Gastroesophageal sphincter (tissue), 4 donors: ENCODE measurements around the gene LTBP2. TPM values are rescaled to one million over a fixed set of nuclear protein-coding genes. Genes with fewer than 3 reads are reported as not detected.

Experiments
- ATAC-seq: fragments of 150-250 bp; one replicate; pipeline ENCODE4 v1.9.1; 2016; ENCODE audit warnings: mild to moderate bottlenecking, moderate library complexity
- H3K27ac ChIP-seq, 4 donors: fragments of 200-600 bp; sonication (generic) in 3 of 4; 1 replicate in 3 of 4; 2 replicates in 1 of 4; pipeline ENCODE4 v1.5.1; 2016 to 2019
- H3K27me3 ChIP-seq: fragments of 200-600 bp; sonication (generic); one replicate; pipeline ENCODE4 v1.5.1; 2019
- H3K36me3 ChIP-seq, 2 donors: fragments of 200-600 bp; sonication (generic); one replicate each; pipeline ENCODE4 v1.5.1; 2019; ENCODE audit warnings: control low read depth in 1 of 2
- H3K4me1 ChIP-seq, 3 donors: fragments of 200-600 bp; sonication (generic); 1 replicate in 2 of 3; 2 replicates in 1 of 3; pipeline ENCODE4 v1.5.1; 2016 to 2019; ENCODE audit warnings: control low read depth in 2 of 3
- H3K4me3 ChIP-seq, 2 donors: fragments of 200-600 bp; sonication (generic); one replicate each; pipeline ENCODE4 v1.5.1; 2019; ENCODE audit warnings: mild to moderate bottlenecking in 1 of 2, moderate library complexity in 1 of 2
- H3K9me3 ChIP-seq, 3 donors: fragments of 200-600 bp; sonication (generic); one replicate each; pipeline ENCODE4 v1.5.1; 2017 to 2019; ENCODE audit warnings: control low read depth in 2 of 3
- EP300 ChIP-seq: sonication (generic); formaldehyde crosslinking; IDR thresholded peaks from one replicate; pipeline ENCODE4 v1.6.1; 2017; ENCODE audit warnings: antibody characterized with exemption, mild to moderate bottlenecking
- POLR2A ChIP-seq, 2 donors: fragments of 450-650 bp; IDR thresholded peaks; one replicate each; pipeline ENCODE4 v1.6.1; 2017; ENCODE audit warnings: antibody characterized with exemption in 2 of 2, mild to moderate bottlenecking in 2 of 2, moderate library complexity in 1 of 2
- POLR2AphosphoS5 ChIP-seq: sonication (generic); formaldehyde crosslinking; IDR thresholded peaks from one replicate; pipeline ENCODE4 v1.6.1; 2017; ENCODE audit warnings: antibody characterized with exemption
- WGBS, 2 donors: methylation state at CpG; one replicate each; pipeline ENCODE4 v1.1.5; 2018; ENCODE audit warnings: low coverage in 1 of 2; 5-methylcytosine and 5-hydroxymethylcytosine counted together
- total RNA-seq, 4 donors: library from RNA; depleted of rRNA; stranded (reverse); fragments of >200 nt; gene quantifications; one replicate each; pipeline ENCODE4 v1.1.0, GENCODE V29; 2016
- TF ChIP-seq, protein P1 (sequence below), 4 experiments: fragments of 200-600 bp in 2 of 4; fragments of 450-650 bp in 2 of 4; sonication (generic) in 1 of 4; IDR thresholded peaks; one replicate each; pipeline ENCODE4 v1.5.1; 2017 to 2019; ENCODE audit warnings: antibody characterized with exemption in 4 of 4, mild to moderate bottlenecking in 2 of 4, moderate library complexity in 2 of 4

Gene LTBP2
- total RNA-seq, 4 donors from 2014 or later, result 45.9 to 158 (median 88.4) TPM

DNA sequence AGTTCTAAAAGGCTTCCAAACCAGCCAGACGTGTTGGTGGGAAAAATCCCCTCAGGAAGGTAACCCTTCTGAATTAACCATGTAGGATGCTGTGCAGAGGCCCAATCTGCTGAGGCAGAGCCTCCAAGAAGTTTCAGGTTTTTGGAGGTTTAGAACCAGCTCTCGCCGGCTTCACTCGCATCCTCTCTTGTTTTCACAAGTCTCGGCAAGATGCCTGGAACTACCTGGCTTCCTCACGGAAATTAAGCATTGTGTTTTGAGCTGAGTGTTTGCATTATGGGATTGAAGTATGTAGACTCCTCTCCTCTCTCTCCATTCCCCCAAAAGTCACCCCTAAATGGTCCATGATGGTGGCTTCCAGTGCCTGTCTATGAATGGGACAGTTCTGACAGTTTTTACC is 20.6 kb downstream of the LTBP2 start:
- peaks cover 3 to 60% (median 32%) of the 10 kb centered on the region in 3 donors for H3K4me1 ChIP-seq
- peak overlapping the region in 2 of 4 donors; percentile 79 to 80 for H3K27ac ChIP-seq
- 86% methylated on average over 5 of the region's 6 CpGs; no CpG with 5 or more reads in 1 of the 2 donors for whole genome bisulfite sequencing, 2 donors
- no peaks in the 10 kb centered on the region for H3K27me3 ChIP-seq
- H3K4me3 ChIP-seq, result no peak overlapping the region
- TF ChIP-seq POLR2A (IDR thresholded peaks at IDR 0.05), result no peak
- TF ChIP-seq, protein P1, sequence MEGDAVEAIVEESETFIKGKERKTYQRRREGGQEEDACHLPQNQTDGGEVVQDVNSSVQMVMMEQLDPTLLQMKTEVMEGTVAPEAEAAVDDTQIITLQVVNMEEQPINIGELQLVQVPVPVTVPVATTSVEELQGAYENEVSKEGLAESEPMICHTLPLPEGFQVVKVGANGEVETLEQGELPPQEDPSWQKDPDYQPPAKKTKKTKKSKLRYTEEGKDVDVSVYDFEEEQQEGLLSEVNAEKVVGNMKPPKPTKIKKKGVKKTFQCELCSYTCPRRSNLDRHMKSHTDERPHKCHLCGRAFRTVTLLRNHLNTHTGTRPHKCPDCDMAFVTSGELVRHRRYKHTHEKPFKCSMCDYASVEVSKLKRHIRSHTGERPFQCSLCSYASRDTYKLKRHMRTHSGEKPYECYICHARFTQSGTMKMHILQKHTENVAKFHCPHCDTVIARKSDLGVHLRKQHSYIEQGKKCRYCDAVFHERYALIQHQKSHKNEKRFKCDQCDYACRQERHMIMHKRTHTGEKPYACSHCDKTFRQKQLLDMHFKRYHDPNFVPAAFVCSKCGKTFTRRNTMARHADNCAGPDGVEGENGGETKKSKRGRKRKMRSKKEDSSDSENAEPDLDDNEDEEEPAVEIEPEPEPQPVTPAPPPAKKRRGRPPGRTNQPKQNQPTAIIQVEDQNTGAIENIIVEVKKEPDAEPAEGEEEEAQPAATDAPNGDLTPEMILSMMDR (IDR thresholded peaks at IDR 0.05), result no peak
- TF ChIP-seq POLR2AphosphoS5, result no peak
- no peak for TF ChIP-seq EP300
- no peaks in the 10 kb centered on the region for H3K36me3 ChIP-seq
- H3K9me3 ChIP-seq, result no peaks in the 10 kb centered on the region
- no peak for ATAC-seq

DNA sequence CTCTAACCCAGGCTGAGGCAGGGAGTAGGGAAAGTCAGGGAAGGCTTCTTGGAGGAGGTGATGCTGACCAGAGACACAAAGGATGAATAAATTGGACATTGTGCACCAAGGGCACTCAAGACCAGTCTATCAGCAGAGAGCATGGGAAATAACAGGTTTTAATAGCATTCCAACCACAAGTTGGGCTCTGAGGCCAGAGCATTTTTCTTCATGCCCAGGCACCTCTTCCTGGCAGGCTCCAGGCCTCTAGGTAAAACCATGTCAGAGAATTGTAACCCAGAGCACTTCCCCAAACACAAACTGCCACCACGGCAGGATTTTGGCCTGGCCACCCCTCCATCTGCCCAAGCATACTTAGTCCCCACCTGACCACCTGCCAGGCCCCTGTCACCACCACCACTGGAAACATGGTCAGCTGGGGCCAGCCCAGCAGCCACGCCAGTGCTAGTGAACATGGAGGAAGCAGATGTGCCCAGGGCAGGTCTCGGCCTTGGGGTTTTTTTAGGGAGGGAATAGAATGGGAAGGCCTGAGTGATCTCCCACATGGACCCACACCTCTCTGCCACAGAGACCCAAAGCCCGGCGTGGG is 22.7 kb downstream of the LTBP2 start:
- no peaks in the 10 kb centered on the region for H3K27me3 ChIP-seq
- H3K27ac ChIP-seq, result no peak overlapping the region
- no peak for ATAC-seq
- H3K4me1 ChIP-seq, result peaks cover 3 to 56% (median 17%) of the 10 kb centered on the region in 3 donors
- H3K9me3 ChIP-seq, result no peaks in the 10 kb centered on the region
- 57% methylated on average over 1 of the region's 5 CpGs; no CpG with 5 or more reads in 1 of the 2 donors for WGBS, 2 donors
- TF ChIP-seq, protein P1 (IDR thresholded peaks at IDR 0.05), result no peak
- TF ChIP-seq EP300 (no peak), POLR2AphosphoS5 (no peak), POLR2A (IDR thresholded peaks at IDR 0.05) (no peak)
- H3K4me3 ChIP-seq, result no peak overlapping the region
- no peaks in the 10 kb centered on the region for H3K36me3 ChIP-seq

DNA sequence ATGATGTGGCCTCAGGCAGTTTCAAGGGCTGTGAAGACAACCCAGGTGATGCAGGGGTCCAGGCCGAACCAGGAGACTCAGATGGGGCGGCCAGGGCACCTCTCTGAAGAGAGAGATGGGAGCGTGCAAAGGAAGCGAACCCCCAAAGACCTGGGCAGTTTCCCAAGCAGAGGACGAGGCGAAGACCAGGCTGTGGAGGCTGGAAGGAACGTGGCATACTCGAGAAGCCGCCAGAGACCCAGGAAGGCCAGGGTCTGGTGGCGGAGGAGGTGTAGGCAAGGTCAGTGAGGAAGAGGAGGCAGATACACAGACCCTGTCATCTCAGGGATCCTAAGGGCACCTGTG is 24.7 kb downstream of the LTBP2 start:
- Histone ChIP-seq H3K9me3 (no peaks in the 10 kb centered on the region), H3K4me3 (no peak overlapping the region), H3K27me3 (no peaks in the 10 kb centered on the region), H3K4me1 (peaks cover 0 to 56% (median 21%) of the 10 kb centered on the region in 3 donors), H3K36me3 (no peaks in the 10 kb centered on the region), H3K27ac (no peak overlapping the region)
- TF ChIP-seq POLR2A (IDR thresholded peaks at IDR 0.05) (no peak), EP300 (no peak)
- TF ChIP-seq, protein P1 (IDR thresholded peaks at IDR 0.05), result no peak
- no peak for ATAC-seq
- 85% methylated on average over 10 of the region's 10 CpGs; no CpG with 5 or more reads in 1 of the 2 donors for WGBS, 2 donors

DNA sequence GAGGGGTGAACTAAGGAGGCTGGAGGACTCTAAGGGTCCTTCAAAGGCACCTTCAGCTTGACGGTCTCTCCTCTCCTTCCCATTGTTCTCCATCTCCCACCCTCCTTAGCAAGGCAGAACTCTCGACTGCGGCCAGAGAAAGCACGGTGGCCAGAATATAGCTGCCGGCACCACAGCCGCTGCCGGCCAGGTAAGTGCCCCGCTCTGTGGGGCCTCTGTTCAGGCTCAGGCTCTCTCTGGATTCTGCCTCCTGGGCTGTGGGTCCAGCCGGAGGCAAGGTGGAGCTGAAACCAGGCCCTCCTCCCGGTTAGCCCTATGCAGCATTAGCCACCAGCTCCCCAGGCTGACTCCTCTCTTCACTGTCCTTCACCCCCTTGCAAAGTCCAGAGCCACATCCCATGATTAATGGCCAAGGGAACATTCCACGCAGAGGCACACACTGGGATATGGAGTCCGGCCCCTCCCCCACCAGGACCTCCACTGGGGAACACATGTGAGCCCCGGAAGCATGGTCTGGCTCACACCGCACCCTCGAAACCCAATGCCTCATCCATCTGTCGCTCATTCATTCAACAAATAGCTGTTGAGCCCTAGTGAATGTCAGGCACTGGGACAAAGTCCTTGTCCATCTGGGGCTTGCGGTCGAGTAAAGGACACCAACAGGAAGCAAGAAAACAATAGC is 25.2 kb downstream of the LTBP2 start:
- no peaks in the 10 kb centered on the region for H3K9me3 ChIP-seq
- H3K27me3 ChIP-seq, result no peaks in the 10 kb centered on the region
- no peak overlapping the region for H3K27ac ChIP-seq
- H3K4me1 ChIP-seq, result peaks cover 0 to 56% (median 16%) of the 10 kb centered on the region in 3 donors
- TF ChIP-seq POLR2A (IDR thresholded peaks at IDR 0.05), result no peak
- no peak for TF ChIP-seq EP300
- TF ChIP-seq, protein P1 (IDR thresholded peaks at IDR 0.05), result no peak
- TF ChIP-seq POLR2AphosphoS5, result no peak
- no peaks in the 10 kb centered on the region for H3K36me3 ChIP-seq
- no peak for ATAC-seq
- 90 to 97% methylated on average over 2 to 3 of the region's 18 CpGs for WGBS, 2 donors
- H3K4me3 ChIP-seq, result no peak overlapping the region
